Measurements from ENCODE around the gene BUD31. TPM values are rescaled to one million over a fixed set of nuclear protein-coding genes. Genes with fewer than 3 reads are reported as not detected.

The BUD31 gene
- total and polyA plus RNA-seq, 2 experiments from 2014 or later: 77.1 to 247 TPM

GRCh38 chr7:99406557-99406956, 2.2 kb upstream of the BUD31 start (continued):
- TF ChIP-seq ZNF114 (CRISPR knock-in tag; IDR thresholded peaks at IDR 0.05): no peak
- no peak for TF ChIP-seq EZH2phosphoT487 (IDR thresholded peaks at IDR 0.05; ENCODE audit: unreplicated experiment)
- no peak for TF ChIP-seq EZH2 (IDR thresholded peaks at IDR 0.05; ENCODE audit: low read depth, unreplicated experiment)

- H3K4me2 ChIP-seq: peak overlapping the region; percentile 90
- peaks cover 52% of the 10 kb centered on the region for H4K20me1 ChIP-seq (replicated peaks; ENCODE audit: insufficient read depth)
- H3K27ac Mint-ChIP-seq: peak overlapping the region; percentile 100
- H3K4me3 Mint-ChIP-seq: peak overlapping the region; percentile 95
- peak overlapping the region; percentile 88 for H3K4me3 ChIP-seq
- peaks cover 33% of the 10 kb centered on the region for H3F3A ChIP-seq (replicated peaks; ENCODE audit: low read depth)
- H3K27ac ChIP-seq (ENCODE audit: low read depth): peak overlapping the region; percentile 88
- peaks cover 21% of the 10 kb centered on the region for H3K4me1 Mint-ChIP-seq
- H3K4me1 ChIP-seq (ENCODE audit: insufficient read depth): peaks cover 21% of the 10 kb centered on the region
- peaks cover 61% of the 10 kb centered on the region for H3K36me3 Mint-ChIP-seq (ENCODE audit: low read depth)
- no peaks in the 10 kb centered on the region for H3K9me3 Mint-ChIP-seq
- DNase-seq (ENCODE audit: low spot score): peak; percentile 41
- no peaks in the 10 kb centered on the region for H3K27me3 ChIP-seq (ENCODE audit: insufficient read depth)
- H3K27me3 Mint-ChIP-seq (ENCODE audit: insufficient read depth, low read depth, poor library complexity): peaks cover 6% of the 10 kb centered on the region
- no peak overlapping the region for H2AFZ ChIP-seq
- H3K36me3 ChIP-seq (ENCODE audit: insufficient read depth): peaks cover 31% of the 10 kb centered on the region
- peak; percentile 21 for ATAC-seq
- H3K79me2 ChIP-seq (replicated peaks; ENCODE audit: insufficient read depth): peaks cover 76% of the 10 kb centered on the region
- TF ChIP-seq EZH2 (IDR thresholded peaks at IDR 0.05; ENCODE audit: low read depth, unreplicated experiment): no peak
- TF ChIP-seq JUNB (IDR thresholded peaks at IDR 0.05; ENCODE audit: unreplicated experiment): no peak
- no peak for TF ChIP-seq STAT1 (IDR thresholded peaks at IDR 0.05; ENCODE audit: unreplicated experiment)
- TF ChIP-seq POLR2AphosphoS5 (IDR thresholded peaks at IDR 0.05; ENCODE audit: low read depth): no peak
- TF ChIP-seq EZH2phosphoT487 (IDR thresholded peaks at IDR 0.05; ENCODE audit: unreplicated experiment): no peak
- TF ChIP-seq ZNF114 (CRISPR knock-in tag; IDR thresholded peaks at IDR 0.05): no peak
- no peak for TF ChIP-seq REST (IDR thresholded peaks at IDR 0.05; ENCODE audit: unreplicated experiment)
- TF ChIP-seq NANOG (IDR thresholded peaks at IDR 0.05; ENCODE audit: borderline replicate concordance): no peak
- no peak for TF ChIP-seq ZNF331 (CRISPR knock-in tag; IDR thresholded peaks at IDR 0.05; ENCODE audit: low read depth)
- TF ChIP-seq CREB1 (CRISPR knock-in tag; IDR thresholded peaks at IDR 0.05; ENCODE audit: low read depth): no peak
- no peak for TF ChIP-seq ZNF462 (CRISPR knock-in tag; IDR thresholded peaks at IDR 0.05)
- TF ChIP-seq, protein P1, sequence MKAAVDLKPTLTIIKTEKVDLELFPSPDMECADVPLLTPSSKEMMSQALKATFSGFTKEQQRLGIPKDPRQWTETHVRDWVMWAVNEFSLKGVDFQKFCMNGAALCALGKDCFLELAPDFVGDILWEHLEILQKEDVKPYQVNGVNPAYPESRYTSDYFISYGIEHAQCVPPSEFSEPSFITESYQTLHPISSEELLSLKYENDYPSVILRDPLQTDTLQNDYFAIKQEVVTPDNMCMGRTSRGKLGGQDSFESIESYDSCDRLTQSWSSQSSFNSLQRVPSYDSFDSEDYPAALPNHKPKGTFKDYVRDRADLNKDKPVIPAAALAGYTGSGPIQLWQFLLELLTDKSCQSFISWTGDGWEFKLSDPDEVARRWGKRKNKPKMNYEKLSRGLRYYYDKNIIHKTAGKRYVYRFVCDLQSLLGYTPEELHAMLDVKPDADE (IDR thresholded peaks at IDR 0.05): no peak
- TF ChIP-seq CTCF (conservative IDR thresholded peaks at IDR 0.05; ENCODE audit: low read depth in 2 of 2): no peak
- H3K9me2 ChIP-seq (ENCODE audit: insufficient read depth): no peaks in the 10 kb centered on the region
These were observed 844 bp upstream of the BUD31 start for GRCh38 chr7:99407872-99408378.
